ENCODE data around the gene CASP2. TPM values are rescaled to one million over a fixed set of nuclear protein-coding genes. Genes with fewer than 3 reads are reported as not detected.
A peak's percentile ranks its signal among the peaks of the same experiment; 100 is the strongest.

Gene CASP2
- total RNA-seq, 1 donor from 2014 or later = 10.9 TPM

DNA sequence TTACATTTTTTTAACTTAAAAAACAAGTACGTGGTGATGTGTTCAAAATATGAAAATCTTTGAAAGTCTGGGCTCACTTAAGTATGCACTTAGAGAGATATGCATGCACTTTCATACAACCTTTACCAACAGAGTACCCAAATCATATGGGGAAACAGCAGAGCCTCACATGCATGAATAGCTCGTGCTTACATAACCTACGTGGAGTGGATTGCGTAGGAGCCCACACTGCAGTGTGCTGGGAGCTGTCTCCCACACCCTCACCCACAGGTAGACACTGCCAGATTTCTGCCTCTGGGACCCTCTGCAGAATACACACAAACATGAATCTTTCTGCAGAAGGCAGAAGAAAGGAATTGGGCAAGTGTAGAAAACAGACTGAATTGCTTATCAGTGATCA, 28.3 kb downstream of the CASP2 start:
- DNase-seq = no peak

DNA sequence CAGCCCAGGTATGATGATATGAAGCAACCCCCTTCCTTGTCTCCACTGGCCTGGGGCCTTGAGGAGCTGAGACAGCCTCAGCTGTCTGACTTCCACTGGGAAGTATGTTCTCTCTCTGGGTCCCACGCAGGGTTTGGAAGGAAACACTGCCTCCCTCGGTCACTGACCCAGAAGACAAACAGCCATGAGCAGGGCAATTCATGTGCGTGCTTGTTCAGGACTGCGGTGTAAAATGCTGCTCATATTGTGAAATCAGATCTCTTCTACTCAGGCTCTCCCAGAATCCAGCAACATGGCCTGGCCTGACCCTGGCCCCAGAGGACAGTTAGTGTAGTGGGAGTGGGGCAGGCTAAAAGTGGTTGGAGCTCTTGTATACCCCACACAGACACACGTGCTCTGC, 30.5 kb downstream of the CASP2 start:
- Histone ChIP-seq H3K9me3 (replicated peaks) (no peaks in the 10 kb centered on the region), H3K4me3 (no peak overlapping the region), H3K36me3 (no peaks in the 10 kb centered on the region), H3K4me1 (peaks cover 9% of the 10 kb centered on the region), H3K27me3 (ENCODE audit: low read depth) (no peaks in the 10 kb centered on the region), H3K27ac (replicated peaks) (peak overlapping the region; percentile 26)
- TF ChIP-seq, protein P1, sequence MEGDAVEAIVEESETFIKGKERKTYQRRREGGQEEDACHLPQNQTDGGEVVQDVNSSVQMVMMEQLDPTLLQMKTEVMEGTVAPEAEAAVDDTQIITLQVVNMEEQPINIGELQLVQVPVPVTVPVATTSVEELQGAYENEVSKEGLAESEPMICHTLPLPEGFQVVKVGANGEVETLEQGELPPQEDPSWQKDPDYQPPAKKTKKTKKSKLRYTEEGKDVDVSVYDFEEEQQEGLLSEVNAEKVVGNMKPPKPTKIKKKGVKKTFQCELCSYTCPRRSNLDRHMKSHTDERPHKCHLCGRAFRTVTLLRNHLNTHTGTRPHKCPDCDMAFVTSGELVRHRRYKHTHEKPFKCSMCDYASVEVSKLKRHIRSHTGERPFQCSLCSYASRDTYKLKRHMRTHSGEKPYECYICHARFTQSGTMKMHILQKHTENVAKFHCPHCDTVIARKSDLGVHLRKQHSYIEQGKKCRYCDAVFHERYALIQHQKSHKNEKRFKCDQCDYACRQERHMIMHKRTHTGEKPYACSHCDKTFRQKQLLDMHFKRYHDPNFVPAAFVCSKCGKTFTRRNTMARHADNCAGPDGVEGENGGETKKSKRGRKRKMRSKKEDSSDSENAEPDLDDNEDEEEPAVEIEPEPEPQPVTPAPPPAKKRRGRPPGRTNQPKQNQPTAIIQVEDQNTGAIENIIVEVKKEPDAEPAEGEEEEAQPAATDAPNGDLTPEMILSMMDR (IDR thresholded peaks at IDR 0.05; ENCODE audit: borderline replicate concordance) = no peak
- no peak for DNase-seq
- intact Hi-C loops (cut with micrococcal nuclease) = no loop called here

More for the DNA sequence above, 28.3 kb downstream of the CASP2 start:
- Histone ChIP-seq H3K4me1 (peaks cover 5% of the 10 kb centered on the region), H3K4me3 (no peak overlapping the region), H3K9me3 (replicated peaks) (no peaks in the 10 kb centered on the region), H3K36me3 (no peaks in the 10 kb centered on the region), H3K27me3 (ENCODE audit: low read depth) (no peaks in the 10 kb centered on the region), H3K27ac (replicated peaks) (no peak overlapping the region)
- TF ChIP-seq, protein P1 (IDR thresholded peaks at IDR 0.05; ENCODE audit: borderline replicate concordance) = no peak
- intact Hi-C loops (cut with micrococcal nuclease) = no loop called here

DNA sequence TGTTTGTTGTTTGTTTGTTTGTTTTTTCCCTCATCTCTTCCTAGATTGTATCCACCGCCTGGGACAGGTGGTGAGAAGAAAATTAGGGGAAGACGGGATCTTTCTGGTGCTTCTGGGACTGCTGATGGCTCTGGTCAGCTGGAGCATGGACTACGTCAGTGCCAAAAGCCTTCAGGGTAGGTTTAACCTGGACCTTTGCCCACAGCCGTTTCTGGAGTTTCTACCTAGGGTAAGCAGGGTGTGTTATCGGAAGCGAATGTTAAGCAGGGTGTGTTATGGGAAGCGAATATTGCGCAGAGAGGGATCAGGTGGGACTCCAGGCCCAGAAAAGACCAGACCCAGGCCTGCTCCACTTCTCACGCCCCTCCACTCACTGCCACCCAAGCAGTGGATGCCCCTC, 32.5 kb downstream of the CASP2 start:
- H3K9me3 ChIP-seq (replicated peaks) = no peaks in the 10 kb centered on the region
- no peak for DNase-seq
- intact Hi-C loops (cut with micrococcal nuclease) = no loop called here
- peaks cover 21% of the 10 kb centered on the region for H3K4me1 ChIP-seq
- no peak overlapping the region for H3K4me3 ChIP-seq
- no peaks in the 10 kb centered on the region for H3K27me3 ChIP-seq (ENCODE audit: low read depth)
- TF ChIP-seq, protein P1 (IDR thresholded peaks at IDR 0.05; ENCODE audit: borderline replicate concordance) = no peak
- H3K36me3 ChIP-seq = no peaks in the 10 kb centered on the region
- no peak overlapping the region for H3K27ac ChIP-seq (replicated peaks)

DNA sequence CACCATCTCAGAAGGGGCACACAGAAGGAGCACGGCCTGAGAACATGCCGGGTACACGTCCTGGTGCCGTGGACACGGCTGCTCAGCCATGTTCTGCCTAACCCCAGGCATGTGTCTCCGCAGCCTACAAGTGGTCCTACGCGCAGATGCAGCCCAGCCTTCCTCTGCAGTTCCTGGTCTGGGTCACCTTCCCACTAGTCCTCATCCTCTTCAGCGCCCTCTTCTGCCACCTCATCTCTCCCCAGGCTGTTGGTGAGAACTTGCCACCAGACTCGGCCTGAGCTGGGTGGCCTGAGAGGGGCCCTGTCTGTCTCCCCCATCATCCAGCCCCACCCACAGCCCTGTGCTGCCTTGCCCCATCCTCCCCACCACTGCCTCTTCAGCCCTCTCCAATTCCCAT, 33.1 kb downstream of the CASP2 start:
- TF ChIP-seq, protein P1 (IDR thresholded peaks at IDR 0.05; ENCODE audit: borderline replicate concordance) = no peak

DNA sequence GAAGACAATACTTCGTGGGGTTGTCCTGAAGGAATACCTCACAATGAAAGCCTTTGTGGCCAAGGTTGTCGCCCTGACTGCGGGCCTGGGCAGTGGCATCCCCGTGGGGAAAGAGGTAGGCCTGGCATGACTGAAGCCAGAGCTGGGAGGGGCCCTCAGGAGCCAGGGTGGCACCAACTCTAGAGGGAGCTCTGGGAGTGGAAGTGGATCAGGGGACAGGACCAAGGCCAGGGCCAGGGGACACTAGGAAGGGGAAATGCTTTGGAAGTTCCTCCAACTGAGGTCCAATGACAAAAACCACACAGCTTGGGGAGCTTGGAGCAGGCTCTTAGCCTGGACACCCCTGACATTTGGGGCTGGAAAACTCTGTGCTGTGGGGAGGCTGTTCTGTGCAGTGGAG, 33.6 kb downstream of the CASP2 start:
- TF ChIP-seq, protein P1 (IDR thresholded peaks at IDR 0.05; ENCODE audit: borderline replicate concordance) = peak; percentile 20
- Histone ChIP-seq H3K4me1 (peaks cover 21% of the 10 kb centered on the region), H3K36me3 (no peaks in the 10 kb centered on the region), H3K4me3 (no peak overlapping the region), H3K27me3 (ENCODE audit: low read depth) (no peaks in the 10 kb centered on the region), H3K9me3 (replicated peaks) (no peaks in the 10 kb centered on the region), H3K27ac (replicated peaks) (peak overlapping the region; percentile 60)
- intact Hi-C loops (cut with micrococcal nuclease) = no loop called here
- no peak for DNase-seq

More for the DNA sequence above, 33.1 kb downstream of the CASP2 start:
- Histone ChIP-seq H3K9me3 (replicated peaks) (no peaks in the 10 kb centered on the region), H3K4me3 (no peak overlapping the region), H3K27ac (replicated peaks) (no peak overlapping the region), H3K27me3 (ENCODE audit: low read depth) (no peaks in the 10 kb centered on the region), H3K36me3 (no peaks in the 10 kb centered on the region), H3K4me1 (peaks cover 21% of the 10 kb centered on the region)
- no peak for DNase-seq
- intact Hi-C loops (cut with micrococcal nuclease) = no loop called here
